ENCODE results near the gene HAPSTR1.

- TF ChIP-seq CTCF (conservative IDR thresholded peaks at IDR 0.05; ENCODE audit: low read length), result no peak
- TF ChIP-seq EZH2phosphoT487 (IDR thresholded peaks at IDR 0.05; ENCODE audit: borderline replicate concordance), result no peak
These were observed 48.5 kb downstream of the HAPSTR1 start for GRCh38 chr16:9139965-9140364.

All from Loucy (cell line).